Caco-2 (cell line): ENCODE results near the gene UBE2D4. TPM values are rescaled to one million over a fixed set of nuclear protein-coding genes. Genes with fewer than 3 reads are reported as not detected.
A peak's percentile ranks its signal among the peaks of the same experiment; 100 is the strongest.

Experiments used
- BruUV-seq: library from RNA; stranded (reverse); fragments of 400-500 nt; replicated peaks from 2 replicates; lab custom pipeline; 2021; lab: Mats Ljungman, UMichigan
- CTCF ChIA-PET: fragments of 300-600 bp; sonication (Branson Sonifier 250); formaldehyde crosslinking; loops from one replicate; lab custom pipeline; 2022; ENCODE audit warnings: antibody characterized with exemption; lab: Charles Lee
- POLR2A ChIA-PET: fragments of 300-600 bp; sonication (Branson Sonifier 250); formaldehyde crosslinking; loops from one replicate; lab custom pipeline; 2022; ENCODE audit warnings: antibody characterized with exemption; lab: Charles Lee
- DNase-seq, 2 experiments: peaks; one replicate each; pipeline versions ENCODE4 v3.0.0 to v3.0.0-alpha.2; 2020 to 2022
- H3K27me3 ChIP-seq: replicated peaks from 2 replicates; pipeline ENCODE4 v1.6.0; 2011; ENCODE audit warnings: low read length; ENCODE audit not compliant: control insufficient read depth, insufficient read depth
- H3K36me3 ChIP-seq: 2 replicates; pipeline ENCODE4 v1.5.1; 2011; ENCODE audit warnings: low read length; ENCODE audit not compliant: control insufficient read depth, insufficient read depth
- H3K4me1 ChIP-seq: fragments of 250-450 bp; sonication (Bioruptor Pico); 2 replicates; pipeline ENCODE4 v1.5.1; 2020; ENCODE audit warnings: mild to moderate bottlenecking
- H3K4me3 ChIP-seq: 2 replicates; pipeline ENCODE4 v1.5.1; 2011; ENCODE audit warnings: low read depth, mild to moderate bottlenecking, control low read depth, low read length
- H3K9me3 ChIP-seq: fragments of 250-450 bp; sonication (Bioruptor Pico); 2 replicates; pipeline ENCODE4 v1.5.1; 2020; ENCODE audit warnings: mild to moderate bottlenecking, moderate library complexity
- H3K27ac Mint-ChIP-seq: one replicate; pipeline ENCODE4 v1.8.0; 2022; ENCODE audit warnings: mixed read lengths; ENCODE audit not compliant: unreplicated experiment
- H3K27me3 Mint-ChIP-seq: one replicate; pipeline ENCODE4 v1.8.0; 2022; ENCODE audit warnings: mixed read lengths; ENCODE audit not compliant: insufficient read depth, unreplicated experiment
- H3K36me3 Mint-ChIP-seq: one replicate; pipeline ENCODE4 v1.8.0; 2022; ENCODE audit warnings: mild to moderate bottlenecking, mixed read lengths; ENCODE audit not compliant: insufficient read depth, unreplicated experiment
- H3K4me1 Mint-ChIP-seq: one replicate; pipeline ENCODE4 v1.8.0; 2022; ENCODE audit warnings: low read depth, mixed read lengths; ENCODE audit not compliant: unreplicated experiment
- H3K4me3 Mint-ChIP-seq: one replicate; pipeline ENCODE4 v1.8.0; 2022; ENCODE audit warnings: mild to moderate bottlenecking, moderate library complexity, mixed read lengths; ENCODE audit not compliant: unreplicated experiment
- H3K9me3 Mint-ChIP-seq: one replicate; pipeline ENCODE4 v1.8.0; 2022; ENCODE audit warnings: mixed read lengths; ENCODE audit not compliant: unreplicated experiment
- intact Hi-C: fragments of 100-400 bp; cut with micrococcal nuclease; formaldehyde crosslinking; loops from one replicate; pipeline ENCODE4 v1.10.0; 2022; ENCODE audit not compliant: unreplicated experiment
- total RNA-seq: library from RNA; stranded (reverse); gene quantifications from 2 replicates; pipeline ENCODE4 v1.2.3, GENCODE V29; 2022
- TF ChIP-seq, protein P1 (sequence below), 2 experiments: fragments of 200-600 bp in 1 of 2; IDR thresholded peaks; 1 replicate in 1 of 2; 2 replicates in 1 of 2; pipeline versions ENCODE4 v1.5.1 to v1.8.0; 2011 to 2022; ENCODE audit warnings: antibody characterized with exemption in 1 of 2, control low read depth in 1 of 2, inconsistent platforms in 1 of 2, low read depth in 1 of 2, low read length in 1 of 2, mild to moderate bottlenecking in 1 of 2, moderate library complexity in 1 of 2; ENCODE audit not compliant: insufficient read depth in 1 of 2, severe bottlenecking in 1 of 2, unreplicated experiment in 1 of 2

UBE2D4 gene
- total RNA-seq, 1 experiment from 2014 or later, result 15.4 TPM

- H3K27me3 ChIP-seq, result no peaks in the 10 kb centered on the region
- no peaks in the 10 kb centered on the region for H3K9me3 ChIP-seq
- Mint-ChIP-seq H3K27ac (no peak overlapping the region), H3K9me3 (no peaks in the 10 kb centered on the region), H3K4me1 (peaks cover 10% of the 10 kb centered on the region), H3K4me3 (no peak overlapping the region), H3K36me3 (no peaks in the 10 kb centered on the region), H3K27me3 (no peaks in the 10 kb centered on the region)
- no peak overlapping the region for H3K4me3 ChIP-seq
- POLR2A ChIA-PET, result interaction anchor here (0.6 kb wide), 1 partner anchor 37 kb away, joined by 3 read pairs; no protein-coding TSS in a partner anchor
- TF ChIP-seq, protein P1, sequence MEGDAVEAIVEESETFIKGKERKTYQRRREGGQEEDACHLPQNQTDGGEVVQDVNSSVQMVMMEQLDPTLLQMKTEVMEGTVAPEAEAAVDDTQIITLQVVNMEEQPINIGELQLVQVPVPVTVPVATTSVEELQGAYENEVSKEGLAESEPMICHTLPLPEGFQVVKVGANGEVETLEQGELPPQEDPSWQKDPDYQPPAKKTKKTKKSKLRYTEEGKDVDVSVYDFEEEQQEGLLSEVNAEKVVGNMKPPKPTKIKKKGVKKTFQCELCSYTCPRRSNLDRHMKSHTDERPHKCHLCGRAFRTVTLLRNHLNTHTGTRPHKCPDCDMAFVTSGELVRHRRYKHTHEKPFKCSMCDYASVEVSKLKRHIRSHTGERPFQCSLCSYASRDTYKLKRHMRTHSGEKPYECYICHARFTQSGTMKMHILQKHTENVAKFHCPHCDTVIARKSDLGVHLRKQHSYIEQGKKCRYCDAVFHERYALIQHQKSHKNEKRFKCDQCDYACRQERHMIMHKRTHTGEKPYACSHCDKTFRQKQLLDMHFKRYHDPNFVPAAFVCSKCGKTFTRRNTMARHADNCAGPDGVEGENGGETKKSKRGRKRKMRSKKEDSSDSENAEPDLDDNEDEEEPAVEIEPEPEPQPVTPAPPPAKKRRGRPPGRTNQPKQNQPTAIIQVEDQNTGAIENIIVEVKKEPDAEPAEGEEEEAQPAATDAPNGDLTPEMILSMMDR (IDR thresholded peaks at IDR 0.05; ENCODE audit: insufficient read depth in 1 of 2, low read depth in 1 of 2, low read length in 1 of 2, severe bottlenecking in 1 of 2, unreplicated experiment in 1 of 2), result no peak
- H3K4me1 ChIP-seq, result no peaks in the 10 kb centered on the region
- BruUV-seq, result no TSS peak
- CTCF ChIA-PET, result interaction anchor here (0.5 kb wide), 1 partner anchor 18 kb away, joined by 3 read pairs; no protein-coding TSS in a partner anchor
- DNase-seq, result peak in 1 of 2 experiments; percentile 14
- intact Hi-C loops, result loop anchor here (5.0 kb wide), 2 partner anchors 52 to 362 kb away; partner anchors contain the start of gene STK17A
- H3K36me3 ChIP-seq, result no peaks in the 10 kb centered on the region
Observed at GRCh38 chr7:43944286-43944685, 18.1 kb downstream of the UBE2D4 start.

DNA sequence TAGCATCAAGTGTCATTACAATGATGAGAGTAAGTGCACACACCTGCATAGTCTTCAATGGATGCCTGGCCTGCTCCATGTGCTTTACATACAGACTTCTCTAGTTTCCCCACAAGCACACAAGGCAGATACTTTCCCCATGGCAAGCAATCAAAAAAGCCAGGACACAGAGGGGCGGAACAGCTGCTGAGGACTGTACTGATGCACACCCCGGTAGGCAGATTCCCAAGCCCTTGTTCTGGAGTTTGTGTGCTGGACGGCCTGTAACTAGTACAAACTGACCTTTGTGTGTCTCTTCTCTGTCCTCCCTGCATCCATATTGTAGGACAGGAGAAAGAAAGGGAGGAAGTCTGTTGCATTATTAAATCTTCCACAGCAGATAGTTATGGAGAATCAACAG lies 25.8 kb downstream of the UBE2D4 start:
- H3K27me3 ChIP-seq, result no peaks in the 10 kb centered on the region
- Mint-ChIP-seq H3K36me3 (no peaks in the 10 kb centered on the region), H3K4me3 (no peak overlapping the region), H3K27me3 (no peaks in the 10 kb centered on the region), H3K9me3 (no peaks in the 10 kb centered on the region), H3K4me1 (no peaks in the 10 kb centered on the region), H3K27ac (no peak overlapping the region)
- intact Hi-C loops, result loop anchor here (5.0 kb wide), 2 partner anchors 80 to 100 kb away; no protein-coding TSS in a partner anchor
- POLR2A ChIA-PET, result no interaction called here
- CTCF ChIA-PET, result no interaction called here
- no TSS peak for BruUV-seq
- no peak overlapping the region for H3K4me3 ChIP-seq
- H3K36me3 ChIP-seq, result peaks cover 1% of the 10 kb centered on the region; the same call in 1 of the 2 replicates
- H3K9me3 ChIP-seq, result no peaks in the 10 kb centered on the region
- TF ChIP-seq, protein P1 (IDR thresholded peaks at IDR 0.05; ENCODE audit: insufficient read depth in 1 of 2, low read depth in 1 of 2, low read length in 1 of 2, severe bottlenecking in 1 of 2, unreplicated experiment in 1 of 2), result no peak
- H3K4me1 ChIP-seq, result no peaks in the 10 kb centered on the region
- DNase-seq, result no peak

DNA sequence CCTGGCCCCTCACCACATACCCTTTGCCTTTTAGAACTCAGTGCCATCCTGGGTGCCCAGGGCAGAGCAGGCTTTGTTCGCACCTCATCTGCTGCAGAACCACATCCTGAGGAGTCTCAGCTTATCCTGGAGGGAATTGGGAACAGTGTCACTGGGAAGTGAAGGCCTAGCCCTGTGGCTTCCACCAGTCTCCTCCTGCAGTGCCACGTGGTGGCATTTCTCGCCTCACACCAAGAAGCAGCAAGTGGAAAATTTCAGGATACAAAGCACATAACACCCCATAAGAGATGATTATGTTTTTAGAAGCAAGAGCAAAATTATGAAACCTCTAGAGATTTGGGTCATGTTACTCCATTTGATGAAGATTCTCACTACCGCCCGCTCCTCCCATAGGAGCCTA lies 26.8 kb downstream of the UBE2D4 start:
- H3K4me1 ChIP-seq, result no peaks in the 10 kb centered on the region
- H3K27ac Mint-ChIP-seq, result no peak overlapping the region

More for the DNA sequence above, 26.8 kb downstream of the UBE2D4 start:
- intact Hi-C loops, result loop anchor here (5.0 kb wide), 2 partner anchors 81 to 101 kb away; no protein-coding TSS in a partner anchor
- DNase-seq, result no peak
- POLR2A ChIA-PET, result no interaction called here
- CTCF ChIA-PET, result no interaction called here
- H3K4me3 ChIP-seq, result no peak overlapping the region
- Mint-ChIP-seq H3K27me3 (no peaks in the 10 kb centered on the region), H3K36me3 (no peaks in the 10 kb centered on the region), H3K9me3 (no peaks in the 10 kb centered on the region), H3K4me1 (no peaks in the 10 kb centered on the region), H3K4me3 (no peak overlapping the region)
- BruUV-seq, result TSS peak; percentile 31
- TF ChIP-seq, protein P1 (IDR thresholded peaks at IDR 0.05; ENCODE audit: insufficient read depth in 1 of 2, low read depth in 1 of 2, low read length in 1 of 2, severe bottlenecking in 1 of 2, unreplicated experiment in 1 of 2), result no peak
- peaks cover 1% of the 10 kb centered on the region; the same call in 1 of the 2 replicates for H3K36me3 ChIP-seq
- H3K27me3 ChIP-seq, result no peaks in the 10 kb centered on the region
- H3K9me3 ChIP-seq, result no peaks in the 10 kb centered on the region
